HG03095 (cell line): Measurements from ENCODE around the gene MRM1.
"Not testable (repeated sequence)": the region's sequence is repeated elsewhere in the genome, so short reads cannot be mapped to it uniquely, and the experiment has no call there.

Experiments
- ATAC-seq: cut with Tn5 transposase; IDR thresholded peaks from one replicate; pipeline ENCODE4 v1.9.1; 2021; ENCODE audit warnings: moderate library complexity; ENCODE audit not compliant: unreplicated experiment

The MRM1 gene

DNA sequence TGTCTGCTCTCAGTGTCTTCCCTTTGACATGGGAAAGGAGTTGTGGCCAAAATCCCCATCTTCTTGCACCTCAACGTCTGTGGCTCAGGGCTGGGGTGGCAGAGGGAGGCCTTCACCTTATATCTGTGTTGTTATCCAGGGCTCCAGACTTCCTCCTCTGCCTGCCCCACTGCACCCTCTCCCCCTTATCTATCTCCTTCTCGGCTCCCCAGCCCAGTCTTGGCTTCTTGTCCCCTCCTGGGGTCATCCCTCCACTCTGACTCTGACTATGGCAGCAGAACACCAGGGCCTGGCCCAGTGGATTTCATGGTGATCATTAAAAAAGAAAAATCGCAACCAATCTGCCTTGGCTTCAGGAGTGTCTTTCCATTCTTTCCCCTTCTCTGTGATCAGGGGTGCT, 918 bp upstream of the MRM1 start:
- ATAC-seq, result no peak

DNA sequence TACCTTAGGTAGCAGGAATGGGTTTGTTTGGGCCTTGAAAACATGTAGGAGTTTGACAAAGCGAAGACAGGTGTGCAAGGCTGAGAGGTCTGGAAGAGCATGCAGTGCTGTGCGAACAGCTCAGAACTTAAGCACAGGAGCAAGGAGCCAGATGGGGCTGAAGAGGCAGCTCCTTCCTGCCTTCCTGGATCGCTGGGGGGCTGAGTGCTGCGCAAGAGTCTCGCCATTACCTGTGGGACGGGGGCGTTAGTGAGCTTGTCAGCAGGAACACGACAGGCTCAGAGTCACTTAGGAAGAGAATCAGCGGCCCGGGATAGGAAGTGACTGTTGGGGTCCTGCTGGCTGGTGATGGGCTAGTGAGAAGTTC, 464 bp upstream of the MRM1 start:
- ATAC-seq, result no peak

- ATAC-seq, result no peak
Observed at GRCh38 chr17:36602030-36602748, 806 bp downstream of the MRM1 start.

- no peak for ATAC-seq
Observed at GRCh38 chr17:36602924-36603384, 1.6 kb downstream of the MRM1 start.

GRCh38 chr17:36605028-36605427, 3.6 kb downstream of the MRM1 start:
- not testable (repeated sequence) for ATAC-seq

GRCh38 chr17:36608280-36608679, 6.9 kb downstream of the MRM1 start:
- ATAC-seq, result no peak

DNA sequence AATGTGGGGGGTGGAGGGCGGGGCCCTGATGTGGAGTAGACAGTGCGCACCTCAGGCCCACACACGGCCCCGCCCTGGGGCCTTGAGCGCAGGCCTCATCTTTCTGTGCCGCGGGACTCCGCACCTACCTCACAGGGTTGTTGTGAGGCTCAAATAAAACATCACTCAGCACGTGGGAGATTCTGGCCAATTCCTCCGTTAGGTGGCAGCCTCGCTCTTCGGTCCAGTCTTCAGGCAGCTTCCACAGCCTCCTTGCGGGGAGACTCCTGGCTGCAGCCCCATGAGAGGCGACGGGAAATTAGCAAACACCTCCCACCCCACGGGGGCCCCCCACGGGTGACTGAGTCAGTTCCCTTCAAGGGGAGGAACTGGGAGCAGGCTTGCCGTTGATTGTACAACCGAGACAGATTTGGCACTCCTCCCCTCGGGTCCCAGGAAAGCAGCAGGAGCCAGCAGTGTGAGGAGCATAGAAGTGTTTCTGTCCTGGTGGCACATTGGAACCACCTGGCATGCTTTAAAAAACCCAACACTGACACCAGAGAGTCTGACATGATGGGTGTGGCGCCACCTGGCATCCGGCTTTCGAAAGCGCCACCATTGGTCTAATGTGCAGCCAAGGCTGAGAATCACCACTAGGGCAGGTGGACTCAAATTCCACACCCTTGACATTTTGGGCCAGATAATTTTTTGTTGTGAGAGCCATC, 7.6 kb downstream of the MRM1 start:
- no peak for ATAC-seq

DNA sequence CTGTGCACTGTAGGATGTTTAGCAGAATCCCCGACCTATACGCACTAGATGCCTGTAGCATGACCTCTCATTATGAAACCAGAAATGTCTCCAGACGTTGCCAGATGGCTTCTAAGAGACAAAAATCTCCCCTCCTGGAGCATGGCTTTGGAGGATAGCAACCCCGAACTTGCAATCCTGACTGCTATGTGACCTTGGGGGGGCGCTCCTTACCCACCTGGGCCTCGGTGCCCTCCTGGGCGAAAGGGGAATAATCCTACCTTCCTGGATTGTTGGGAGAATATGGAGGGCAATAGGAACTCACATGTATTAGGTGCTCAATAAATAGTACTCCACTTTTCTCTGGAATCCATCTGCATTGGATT, 8.1 kb downstream of the MRM1 start:
- no peak for ATAC-seq

- no peak for ATAC-seq
Observed at GRCh38 chr17:36610474-36610873, 9.1 kb downstream of the MRM1 start.

GRCh38 chr17:36611345-36612072, 10.1 kb downstream of the MRM1 start:
- ATAC-seq, result no peak

DNA sequence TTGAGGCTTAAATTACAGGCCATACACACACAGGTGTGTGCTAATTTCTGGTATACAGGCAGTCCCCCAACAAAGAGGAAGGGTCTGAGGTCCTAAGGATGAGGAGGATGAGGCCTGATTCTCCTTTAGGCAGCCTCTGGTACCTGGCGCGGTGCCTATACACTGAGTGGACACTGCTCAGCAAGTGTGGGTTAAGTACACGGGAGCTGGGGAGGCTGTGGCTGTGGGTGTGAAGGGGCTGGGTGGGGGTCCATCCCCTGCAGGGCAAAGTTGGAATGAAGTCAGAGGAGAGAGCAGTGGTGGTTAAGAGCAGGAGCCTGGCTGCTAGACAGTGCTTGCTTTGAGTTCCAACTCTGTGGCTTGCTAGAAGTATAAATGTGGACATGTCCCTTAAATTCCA, 10.9 kb downstream of the MRM1 start:
- no peak for ATAC-seq

GRCh38 chr17:36613155-36613554, 11.8 kb downstream of the MRM1 start:
- no peak for ATAC-seq

DNA sequence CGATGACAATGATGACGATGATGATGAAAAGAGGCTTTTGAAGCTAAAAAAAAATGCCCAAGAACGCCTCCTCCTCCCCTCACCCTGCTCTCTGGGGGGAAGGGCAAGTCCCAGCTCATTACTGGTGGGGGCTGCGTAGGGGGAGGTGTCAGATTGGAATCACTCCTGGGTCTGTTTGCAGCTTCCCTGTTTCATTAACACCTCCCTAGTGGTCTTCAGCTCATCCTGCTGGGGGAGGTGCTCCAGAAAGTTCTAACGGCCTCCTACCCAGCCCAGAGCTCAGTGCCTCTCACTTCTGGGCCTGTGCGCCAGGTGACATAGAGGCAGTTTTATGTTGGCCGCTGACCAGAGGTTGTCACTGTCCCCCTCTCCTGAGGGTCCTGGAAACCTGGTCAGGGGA, 12.7 kb downstream of the MRM1 start:
- no peak for ATAC-seq

DNA sequence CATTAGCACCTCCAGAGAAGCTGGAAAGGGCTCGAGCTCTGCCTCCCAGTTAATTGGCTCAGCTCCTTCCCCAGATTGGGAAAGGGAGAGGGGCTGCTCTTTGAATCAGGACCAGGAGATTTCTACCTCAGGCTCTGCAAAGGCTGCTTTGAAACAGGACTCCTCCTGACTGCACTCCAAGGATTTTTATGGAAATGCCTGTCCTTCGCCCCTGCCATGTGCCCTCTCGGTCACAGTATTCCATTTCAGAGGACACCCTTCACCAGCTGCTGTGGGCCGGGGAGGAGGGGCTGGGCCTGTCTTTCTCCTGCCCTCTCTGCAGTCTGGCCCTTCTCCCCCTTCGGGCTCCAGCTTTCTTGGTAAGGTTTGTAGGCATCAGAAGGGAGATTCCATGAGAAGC, 13.6 kb downstream of the MRM1 start:
- ATAC-seq, result no peak

DNA sequence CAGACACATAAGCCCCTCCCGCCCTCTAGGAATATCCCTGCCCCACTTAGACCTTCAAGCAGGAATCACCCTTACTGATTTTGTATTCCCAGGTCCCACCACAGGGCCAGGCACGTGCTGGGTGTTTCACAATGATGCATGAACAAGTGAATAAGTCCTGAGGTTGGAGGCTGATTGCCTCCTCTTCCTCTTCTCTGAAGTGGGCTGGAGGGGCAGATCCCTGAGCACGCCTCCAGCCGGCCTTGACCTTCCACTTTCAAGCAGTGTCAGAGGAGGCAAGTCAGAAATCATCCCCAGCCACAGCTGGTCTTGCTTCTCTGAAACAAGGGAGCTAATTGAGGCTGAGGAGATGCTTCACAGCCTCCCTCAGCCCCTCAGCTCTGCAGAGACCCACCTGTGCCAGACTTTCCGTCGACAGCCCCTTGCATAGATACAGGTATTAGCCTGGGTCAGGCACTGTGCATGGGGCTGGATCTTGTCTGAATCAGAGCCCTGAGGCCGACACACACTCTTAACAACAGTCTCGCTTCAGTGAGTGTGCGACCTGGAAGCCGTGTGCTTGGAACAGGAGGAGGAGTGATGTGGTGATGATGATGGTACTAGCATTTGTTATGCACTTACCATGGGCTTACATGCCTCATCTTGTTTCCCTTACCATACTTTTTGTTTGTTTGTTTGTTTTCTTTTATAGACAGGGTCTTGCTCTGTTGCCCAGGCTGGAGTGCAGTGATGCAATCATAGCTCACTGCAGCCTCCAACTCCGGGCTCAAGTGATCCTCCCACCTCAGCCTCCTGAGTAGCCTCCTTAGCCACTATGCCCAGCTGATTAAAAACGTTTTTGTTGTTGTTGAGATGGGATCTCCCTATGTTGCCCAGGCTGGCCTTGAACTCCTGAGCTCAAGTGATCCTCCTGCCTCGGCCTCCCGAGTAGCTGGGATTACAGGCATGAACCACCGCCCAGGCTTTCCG, 15.0 kb downstream of the MRM1 start:
- ATAC-seq, result no peak

- no peak for ATAC-seq
Observed at GRCh38 chr17:36617773-36618172, 16.4 kb downstream of the MRM1 start.

- ATAC-seq, result no peak
Observed at GRCh38 chr17:36623281-36623680, 21.9 kb downstream of the MRM1 start.

GRCh38 chr17:36625188-36625587, 23.8 kb downstream of the MRM1 start:
- ATAC-seq, result no peak

GRCh38 chr17:36627101-36627500, 25.7 kb downstream of the MRM1 start:
- ATAC-seq, result no peak

DNA sequence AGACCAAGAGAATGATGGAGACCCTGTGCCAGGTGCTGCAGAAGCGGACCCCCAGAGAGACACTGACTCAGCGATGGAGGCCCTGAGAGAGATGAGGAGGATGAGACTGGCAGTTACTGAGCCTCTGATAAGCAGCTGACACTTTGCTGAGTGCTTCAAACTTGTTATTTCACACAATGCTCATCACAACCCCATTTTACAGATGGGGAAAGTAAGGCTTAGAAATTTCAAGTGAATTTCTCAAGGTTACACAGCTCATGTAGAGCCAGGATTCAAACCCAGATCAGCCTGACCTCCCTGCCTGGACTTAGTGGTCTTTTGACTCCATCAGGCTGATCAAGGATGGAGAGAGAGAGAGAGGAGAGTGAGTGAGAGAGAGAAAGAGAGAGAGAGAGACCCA, 27.2 kb downstream of the MRM1 start:
- no peak for ATAC-seq
